GM18505 (cell line): ENCODE measurements around the gene SUMO1.

Experiments
- ATAC-seq: cut with Tn5 transposase; IDR thresholded peaks from one replicate; pipeline ENCODE4 v1.9.1; 2021; ENCODE audit not compliant: unreplicated experiment
- POLR2A ChIP-seq: IDR thresholded peaks from 4 replicates; pipeline ENCODE4 v1.6.1; 2011; ENCODE audit warnings: borderline replicate concordance; ENCODE audit not compliant: insufficient read depth, insufficient read length; ENCODE audit errors: extremely low read depth

Gene SUMO1

GRCh38 chr2:202178346-202178958, 59.9 kb downstream of the SUMO1 start:
- ATAC-seq, result peak; percentile 52
- no peak for TF ChIP-seq POLR2A

GRCh38 chr2:202172439-202173211, 65.8 kb downstream of the SUMO1 start:
- TF ChIP-seq POLR2A, result no peak
- ATAC-seq, result no peak

- TF ChIP-seq POLR2A, result no peak
- no peak for ATAC-seq
Measured at GRCh38 chr2:202171241-202171825, 67.1 kb downstream of the SUMO1 start.

GRCh38 chr2:202169832-202170424, 68.5 kb downstream of the SUMO1 start:
- TF ChIP-seq POLR2A, result no peak
- no peak for ATAC-seq

GRCh38 chr2:202169131-202169530, 69.3 kb downstream of the SUMO1 start:
- no peak for TF ChIP-seq POLR2A
- no peak for ATAC-seq

- no peak for ATAC-seq
- no peak for TF ChIP-seq POLR2A
Measured at GRCh38 chr2:202165945-202166344, 72.5 kb downstream of the SUMO1 start.

- TF ChIP-seq POLR2A, result no peak
Measured at GRCh38 chr2:202165208-202165607, 73.2 kb downstream of the SUMO1 start.

GRCh38 chr2:202164411-202164810, 74.0 kb downstream of the SUMO1 start:
- no peak for ATAC-seq
- no peak for TF ChIP-seq POLR2A

More at GRCh38 chr2:202165208-202165607, 73.2 kb downstream of the SUMO1 start:
- ATAC-seq, result no peak

GRCh38 chr2:202161151-202161835, 77.1 kb downstream of the SUMO1 start:
- TF ChIP-seq POLR2A, result no peak
- ATAC-seq, result no peak

GRCh38 chr2:202158796-202159195, 79.6 kb downstream of the SUMO1 start:
- no peak for TF ChIP-seq POLR2A
- no peak for ATAC-seq

- no peak for TF ChIP-seq POLR2A
Measured at GRCh38 chr2:202157211-202157990, 81.0 kb downstream of the SUMO1 start.

More at GRCh38 chr2:202157211-202157990, 81.0 kb downstream of the SUMO1 start:
- no peak for ATAC-seq
